ENCODE measurements around the gene ANXA8. TPM values are rescaled to one million over a fixed set of nuclear protein-coding genes. Genes with fewer than 3 reads are reported as not detected.

The ANXA8 gene
- total and polyA plus RNA-seq, 3 experiments from 2014 or later = not detected

GRCh38 chr10:47452495-47453140 is 31.3 kb downstream of the ANXA8 start:
- H3K36me3 Mint-ChIP-seq = no peaks in the 10 kb centered on the region

GRCh38 chr10:47451998-47452494 is 31.9 kb downstream of the ANXA8 start:
- Mint-ChIP-seq H3K36me3 (no peaks in the 10 kb centered on the region), H3K4me3 (no peak overlapping the region), H3K4me1 (peaks cover 0 to 3% (median 0%) of the 10 kb centered on the region in 3 donors), H3K27me3 (peaks cover 3 to 12% of the 10 kb centered on the region in 2 donors), H3K9me3 (peaks cover 0 to 2% (median 0%) of the 10 kb centered on the region in 5 donors), H3K27ac (no peak overlapping the region)
- Histone ChIP-seq H3K27me3 (ENCODE audit: insufficient read depth, low read length, poor library complexity, severe bottlenecking) (no peaks in the 10 kb centered on the region), H3K27ac (ENCODE audit: low read depth, low read length) (no peak overlapping the region), H3K9me3 (ENCODE audit: low read length) (no peaks in the 10 kb centered on the region), H3K4me1 (ENCODE audit: insufficient read depth, low read length) (no peaks in the 10 kb centered on the region), H3K36me3 (ENCODE audit: insufficient read depth, low read length) (no peaks in the 10 kb centered on the region), H3K4me3 (ENCODE audit: low read length) (no peak overlapping the region)
- DNase-seq = no peak
- CTCF ChIA-PET = no interaction called here
- POLR2A ChIA-PET = no interaction called here

More at GRCh38 chr10:47452495-47453140, 31.3 kb downstream of the ANXA8 start:
- H3K9me3 Mint-ChIP-seq = peaks cover 0 to 2% (median 0%) of the 10 kb centered on the region in 5 donors
- CTCF ChIA-PET = no interaction called here
- no peaks in the 10 kb centered on the region for H3K27me3 ChIP-seq (ENCODE audit: insufficient read depth, low read length, poor library complexity, severe bottlenecking)
- no peak overlapping the region for H3K27ac Mint-ChIP-seq
- no peak overlapping the region for H3K4me3 ChIP-seq (ENCODE audit: low read length)
- H3K36me3 ChIP-seq (ENCODE audit: insufficient read depth, low read length) = no peaks in the 10 kb centered on the region
- peaks cover 5 to 12% of the 10 kb centered on the region in 2 donors for H3K27me3 Mint-ChIP-seq
- no peak for DNase-seq
- peaks cover 0 to 3% (median 0%) of the 10 kb centered on the region in 3 donors for H3K4me1 Mint-ChIP-seq
- no peak overlapping the region for H3K4me3 Mint-ChIP-seq
- H3K9me3 ChIP-seq (ENCODE audit: low read length) = no peaks in the 10 kb centered on the region
- no peak overlapping the region for H3K27ac ChIP-seq (ENCODE audit: low read depth, low read length)
- no peaks in the 10 kb centered on the region for H3K4me1 ChIP-seq (ENCODE audit: insufficient read depth, low read length)
- POLR2A ChIA-PET = no interaction called here

- no peak overlapping the region for H3K4me3 ChIP-seq (ENCODE audit: low read length)
- Mint-ChIP-seq H3K27ac (no peak overlapping the region), H3K9me3 (peaks cover 0 to 2% (median 0%) of the 10 kb centered on the region in 5 donors), H3K4me1 (peaks cover 0 to 3% (median 0%) of the 10 kb centered on the region in 3 donors), H3K4me3 (no peak overlapping the region), H3K27me3 (peaks cover 3 to 10% of the 10 kb centered on the region in 2 donors), H3K36me3 (no peaks in the 10 kb centered on the region)
- H3K9me3 ChIP-seq (ENCODE audit: low read length) = no peaks in the 10 kb centered on the region
- H3K4me1 ChIP-seq (ENCODE audit: insufficient read depth, low read length) = no peaks in the 10 kb centered on the region
- no peak overlapping the region for H3K27ac ChIP-seq (ENCODE audit: low read depth, low read length)
- DNase-seq = no peak
- ChIA-PET POLR2A (no interaction called here), CTCF (interaction anchor here (1.4 kb wide), 1 partner anchor 427 kb away, joined by 3 read pairs; no protein-coding TSS in a partner anchor)
- H3K36me3 ChIP-seq (ENCODE audit: insufficient read depth, low read length) = no peaks in the 10 kb centered on the region
- no peaks in the 10 kb centered on the region for H3K27me3 ChIP-seq (ENCODE audit: insufficient read depth, low read length, poor library complexity, severe bottlenecking)
These were observed 32.5 kb downstream of the ANXA8 start for GRCh38 chr10:47451273-47451997.

- Mint-ChIP-seq H3K36me3 (no peaks in the 10 kb centered on the region), H3K27ac (no peak overlapping the region), H3K9me3 (peaks cover 5 to 10% (median 6%) of the 10 kb centered on the region in 5 donors), H3K4me3 (no peak overlapping the region), H3K27me3 (peaks cover 3 to 9% of the 10 kb centered on the region in 2 donors), H3K4me1 (peaks cover 0 to 3% (median 0%) of the 10 kb centered on the region in 3 donors)
- no peaks in the 10 kb centered on the region for H3K4me1 ChIP-seq (ENCODE audit: insufficient read depth, low read length)
- H3K27ac ChIP-seq (ENCODE audit: low read depth, low read length) = no peak overlapping the region
- ChIA-PET POLR2A (no interaction called here), CTCF (interaction anchor here (1.3 to 1.4 kb wide), 2 partner anchors 10 to 426 kb away, joined by 3 read pairs; no protein-coding TSS in a partner anchor)
- no peak overlapping the region for H3K4me3 ChIP-seq (ENCODE audit: low read length)
- no peaks in the 10 kb centered on the region for H3K9me3 ChIP-seq (ENCODE audit: low read length)
- no peaks in the 10 kb centered on the region for H3K36me3 ChIP-seq (ENCODE audit: insufficient read depth, low read length)
- no peaks in the 10 kb centered on the region for H3K27me3 ChIP-seq (ENCODE audit: insufficient read depth, low read length, poor library complexity, severe bottlenecking)
- DNase-seq = no peak
These were observed 33.5 kb downstream of the ANXA8 start for GRCh38 chr10:47450442-47450841.

DNA sequence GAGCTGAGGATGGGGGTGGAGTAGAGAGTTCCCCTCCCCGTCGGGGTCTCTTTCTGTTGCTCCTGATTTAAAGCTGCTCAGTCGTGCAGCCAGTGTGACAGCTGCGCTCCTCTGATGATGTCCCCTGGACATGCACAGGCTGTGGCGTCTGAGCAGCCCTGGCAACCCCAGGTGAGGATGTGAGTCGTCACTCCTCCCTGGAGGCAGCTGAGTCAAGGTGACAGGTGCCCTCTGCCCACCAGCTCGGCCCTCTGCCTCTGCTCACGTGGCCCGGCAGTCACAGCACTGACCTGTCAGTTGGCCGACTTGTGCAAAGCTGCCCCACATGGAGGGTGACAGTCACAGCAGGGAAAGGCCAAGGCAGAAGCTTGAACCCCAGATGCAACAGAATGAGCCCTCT is 33.9 kb downstream of the ANXA8 start:
- no peaks in the 10 kb centered on the region for H3K9me3 ChIP-seq (ENCODE audit: low read length)
- POLR2A ChIA-PET = no interaction called here
- H3K9me3 Mint-ChIP-seq = peaks cover 9 to 15% (median 11%) of the 10 kb centered on the region in 5 donors

DNA sequence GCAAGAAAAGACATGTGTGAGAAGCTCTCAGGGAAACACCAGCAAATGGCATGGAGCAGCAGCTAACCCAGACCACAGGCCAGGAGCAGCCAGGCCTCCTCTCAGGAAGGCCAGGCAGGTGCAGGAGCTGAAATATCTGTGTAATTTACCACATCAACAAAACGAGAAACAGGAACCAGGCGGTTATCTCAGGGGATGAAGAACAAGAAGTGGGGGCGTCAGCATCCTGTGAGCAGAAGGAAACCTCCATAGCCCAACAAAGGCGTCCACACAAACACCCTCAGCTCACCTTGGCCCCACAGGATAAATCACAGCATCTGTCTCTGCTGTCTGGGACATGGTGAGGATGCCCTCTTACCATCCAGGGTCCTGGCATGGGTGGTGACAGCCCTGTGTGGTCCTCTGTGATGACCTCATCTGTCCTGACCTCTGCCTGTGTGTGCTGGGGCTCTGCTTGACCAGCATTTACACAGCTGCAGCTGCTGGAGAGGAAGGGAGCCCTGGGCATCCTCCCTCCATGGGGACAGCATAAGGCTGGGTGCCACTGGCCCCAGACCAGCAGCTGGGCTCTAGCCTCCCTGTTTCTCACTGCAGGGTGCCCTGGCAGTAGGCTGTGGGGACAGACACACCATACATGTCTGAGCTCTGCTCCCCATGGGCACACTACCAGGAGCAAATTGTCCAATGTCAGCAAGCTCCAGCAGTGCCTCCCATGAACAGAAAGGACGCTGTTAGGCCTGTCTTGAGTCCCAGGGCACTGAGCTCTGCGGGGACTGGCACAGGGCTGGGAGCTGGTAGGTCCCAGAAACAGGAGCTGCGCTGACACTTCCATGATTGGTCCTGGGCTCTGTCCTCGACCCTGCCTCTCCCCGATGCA is 34.6 kb downstream of the ANXA8 start:
- Histone ChIP-seq H3K9me3 (ENCODE audit: low read length) (no peaks in the 10 kb centered on the region), H3K36me3 (ENCODE audit: insufficient read depth, low read length) (no peaks in the 10 kb centered on the region), H3K27ac (ENCODE audit: low read depth, low read length) (no peak overlapping the region), H3K27me3 (ENCODE audit: insufficient read depth, low read length, poor library complexity, severe bottlenecking) (no peaks in the 10 kb centered on the region), H3K4me1 (ENCODE audit: insufficient read depth, low read length) (no peaks in the 10 kb centered on the region), H3K4me3 (ENCODE audit: low read length) (no peak overlapping the region)
- H3K27me3 Mint-ChIP-seq = peaks cover 3 to 7% of the 10 kb centered on the region in 2 donors
- CTCF ChIA-PET = interaction anchor here (1.3 kb wide), 1 partner anchor 9 kb away, joined by 3 read pairs; no protein-coding TSS in a partner anchor
- peak overlapping the region in 1 of 8 donors; percentile 91 for H3K27ac Mint-ChIP-seq
- no peak overlapping the region for H3K4me3 Mint-ChIP-seq
- DNase-seq = peak in 1 of 5 donors; percentile 5
- peaks cover 9 to 15% (median 11%) of the 10 kb centered on the region in 5 donors for H3K9me3 Mint-ChIP-seq
- peaks cover 0 to 3% (median 0%) of the 10 kb centered on the region in 3 donors for H3K36me3 Mint-ChIP-seq
- POLR2A ChIA-PET = no interaction called here
- H3K4me1 Mint-ChIP-seq = peaks cover 0 to 3% (median 0%) of the 10 kb centered on the region in 3 donors

More for the DNA sequence above, 33.9 kb downstream of the ANXA8 start:
- H3K4me3 ChIP-seq (ENCODE audit: low read length) = no peak overlapping the region
- H3K36me3 ChIP-seq (ENCODE audit: insufficient read depth, low read length) = no peaks in the 10 kb centered on the region
- no peak overlapping the region for H3K27ac ChIP-seq (ENCODE audit: low read depth, low read length)
- no peaks in the 10 kb centered on the region for H3K27me3 ChIP-seq (ENCODE audit: insufficient read depth, low read length, poor library complexity, severe bottlenecking)
- H3K27ac Mint-ChIP-seq = no peak overlapping the region
- H3K27me3 Mint-ChIP-seq = peaks cover 3 to 9% of the 10 kb centered on the region in 2 donors
- no peaks in the 10 kb centered on the region for H3K4me1 ChIP-seq (ENCODE audit: insufficient read depth, low read length)
- peaks cover 0 to 3% (median 0%) of the 10 kb centered on the region in 3 donors for H3K4me1 Mint-ChIP-seq
- peaks cover 0 to 3% (median 0%) of the 10 kb centered on the region in 3 donors for H3K36me3 Mint-ChIP-seq
- CTCF ChIA-PET = interaction anchor here (1.3 to 1.4 kb wide), 2 partner anchors 9 to 425 kb away, joined by 3 read pairs; no protein-coding TSS in a partner anchor
- DNase-seq = no peak
- H3K4me3 Mint-ChIP-seq = no peak overlapping the region

- peaks cover 0 to 3% (median 0%) of the 10 kb centered on the region in 3 donors for H3K36me3 Mint-ChIP-seq
- DNase-seq = no peak
- peaks cover 0 to 3% (median 0%) of the 10 kb centered on the region in 3 donors for H3K4me1 Mint-ChIP-seq
- Histone ChIP-seq H3K4me1 (ENCODE audit: insufficient read depth, low read length) (no peaks in the 10 kb centered on the region), H3K4me3 (ENCODE audit: low read length) (no peak overlapping the region), H3K27ac (ENCODE audit: low read depth, low read length) (no peak overlapping the region), H3K9me3 (ENCODE audit: low read length) (no peaks in the 10 kb centered on the region), H3K36me3 (ENCODE audit: insufficient read depth, low read length) (no peaks in the 10 kb centered on the region), H3K27me3 (ENCODE audit: insufficient read depth, low read length, poor library complexity, severe bottlenecking) (no peaks in the 10 kb centered on the region)
- CTCF ChIA-PET = no interaction called here
- POLR2A ChIA-PET = no interaction called here
- H3K4me3 Mint-ChIP-seq = no peak overlapping the region
- no peak overlapping the region for H3K27ac Mint-ChIP-seq
- peaks cover 3 to 4% of the 10 kb centered on the region in 2 donors for H3K27me3 Mint-ChIP-seq
- peaks cover 10 to 17% (median 13%) of the 10 kb centered on the region in 5 donors for H3K9me3 Mint-ChIP-seq
These were observed 36.2 kb downstream of the ANXA8 start for GRCh38 chr10:47447705-47448104.

Measured in CD8-positive, alpha-beta memory T cell (primary cell).